Measurements from ENCODE around the gene MS4A15.

Gene MS4A15

GRCh38 chr11:60777572-60777971 is 20.9 kb downstream of the MS4A15 start:
- DNase-seq (ENCODE audit: low read depth), result no peak

- DNase-seq (ENCODE audit: low read depth), result no peak
These were observed 23.4 kb downstream of the MS4A15 start for GRCh38 chr11:60780065-60780464.

- no peak for DNase-seq (ENCODE audit: low read depth)
These were observed 24.1 kb downstream of the MS4A15 start for GRCh38 chr11:60780774-60781173.

GRCh38 chr11:60781286-60781980 is 24.8 kb downstream of the MS4A15 start:
- DNase-seq (ENCODE audit: low read depth), result no peak

GRCh38 chr11:60781981-60782316 is 25.3 kb downstream of the MS4A15 start:
- no peak for DNase-seq (ENCODE audit: low read depth)

- no peak for DNase-seq (ENCODE audit: low read depth)
These were observed 25.9 kb downstream of the MS4A15 start for GRCh38 chr11:60782393-60783140.

GRCh38 chr11:60783141-60783484 is 26.4 kb downstream of the MS4A15 start:
- no peak for DNase-seq (ENCODE audit: low read depth)

- DNase-seq (ENCODE audit: low read depth), result no peak
These were observed 27.2 kb downstream of the MS4A15 start for GRCh38 chr11:60783911-60784310.

GRCh38 chr11:60785136-60785535 is 28.5 kb downstream of the MS4A15 start, which contains the start of gene MS4A10:
Gene MS4A10 (plus strand): TSS chr11:60785333. CDS start chr11:60790336, 5,003 bp downstream.
- no peak for DNase-seq (ENCODE audit: low read depth)

GRCh38 chr11:60785806-60786361 is 29.2 kb downstream of the MS4A15 start:
- no peak for DNase-seq (ENCODE audit: low read depth)

GRCh38 chr11:60786811-60787567 is 30.3 kb downstream of the MS4A15 start:
- DNase-seq (ENCODE audit: low read depth), result no peak

GRCh38 chr11:60788401-60789125 is 31.9 kb downstream of the MS4A15 start:
- DNase-seq (ENCODE audit: low read depth), result no peak

- no peak for DNase-seq (ENCODE audit: low read depth)
These were observed 34.1 kb downstream of the MS4A15 start for GRCh38 chr11:60790726-60791125.

- no peak for DNase-seq (ENCODE audit: low read depth)
These were observed 34.7 kb downstream of the MS4A15 start for GRCh38 chr11:60791153-60791933.

- DNase-seq (ENCODE audit: low read depth), result no peak
These were observed 35.9 kb downstream of the MS4A15 start for GRCh38 chr11:60792521-60792920.

GRCh38 chr11:60795291-60795690 is 38.6 kb downstream of the MS4A15 start:
- no peak for DNase-seq (ENCODE audit: low read depth)

GRCh38 chr11:60797846-60798630 is 41.4 kb downstream of the MS4A15 start:
- no peak for DNase-seq (ENCODE audit: low read depth)

- DNase-seq (ENCODE audit: low read depth), result no peak
These were observed 42.0 kb downstream of the MS4A15 start for GRCh38 chr11:60798631-60799030.

- no peak for DNase-seq (ENCODE audit: low read depth)
These were observed 44.5 kb downstream of the MS4A15 start for GRCh38 chr11:60801194-60801593.

GRCh38 chr11:60803273-60803936 is 46.7 kb downstream of the MS4A15 start:
- no peak for DNase-seq (ENCODE audit: low read depth)
